T-helper 22 cell (primary cell): ENCODE measurements around the gene ZP2.
"Not testable (repeated sequence)": the region's sequence is repeated elsewhere in the genome, so short reads cannot be mapped to it uniquely, and the experiment has no call there.

Experiments used
- DNase-seq: peaks from one replicate; pipeline ENCODE4 v3.0.0-alpha.2; 2020; ENCODE audit warnings: low read depth

The ZP2 gene

DNA sequence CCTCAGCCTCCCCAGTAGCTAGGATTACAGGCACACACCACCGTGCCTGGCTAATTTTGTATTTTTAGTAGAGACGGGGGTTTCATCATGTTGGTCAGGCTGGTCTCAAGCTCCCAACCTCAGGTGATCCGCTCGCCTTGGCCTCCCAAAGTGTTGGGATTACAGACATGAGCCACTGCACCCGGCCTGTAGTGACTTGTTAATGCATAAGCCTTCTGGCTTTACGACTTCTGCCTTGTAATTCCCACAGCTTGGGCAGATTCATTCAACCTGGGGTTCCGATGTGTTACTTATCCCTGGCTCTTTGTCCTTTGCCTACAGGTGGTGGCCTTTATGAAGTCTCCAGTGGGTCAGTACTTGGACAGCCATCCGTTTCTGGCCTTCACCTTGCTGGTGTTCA is 41.3 kb downstream of the ZP2 start:
- DNase-seq, result not testable (repeated sequence)

GRCh38 chr16:21169249-21169981 is 42.0 kb downstream of the ZP2 start:
- no peak for DNase-seq

DNA sequence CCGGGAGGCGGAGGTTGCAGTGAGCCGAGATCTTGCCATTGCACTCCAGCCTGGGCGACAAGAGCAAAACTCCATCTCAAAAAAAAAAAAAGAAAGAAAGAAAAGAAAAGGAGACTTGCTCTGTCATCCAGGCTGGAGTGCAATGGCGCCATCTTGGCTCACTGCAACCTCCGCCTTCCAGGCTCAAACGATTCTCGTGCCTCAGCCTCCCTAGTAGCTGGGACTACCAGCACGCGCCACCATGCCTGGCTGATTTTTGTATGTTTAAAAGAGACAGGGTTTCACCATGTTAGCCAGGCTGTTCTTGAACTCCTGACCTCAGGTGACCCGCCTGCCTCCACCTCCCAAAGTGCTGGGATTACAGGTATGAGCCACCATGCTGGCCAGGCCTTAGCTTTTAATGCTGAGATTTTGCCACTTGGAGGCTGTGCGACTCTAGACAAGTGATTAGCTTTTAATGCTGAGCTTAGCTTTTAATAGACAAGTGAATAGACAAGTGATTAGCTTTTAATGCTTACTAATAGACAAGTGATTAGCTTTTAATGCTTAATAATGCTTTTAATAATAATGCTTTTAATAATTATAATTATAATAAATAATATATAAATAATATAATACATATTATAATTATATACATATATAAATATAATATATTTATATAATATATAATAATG is 43.3 kb downstream of the ZP2 start:
- no peak for DNase-seq

DNA sequence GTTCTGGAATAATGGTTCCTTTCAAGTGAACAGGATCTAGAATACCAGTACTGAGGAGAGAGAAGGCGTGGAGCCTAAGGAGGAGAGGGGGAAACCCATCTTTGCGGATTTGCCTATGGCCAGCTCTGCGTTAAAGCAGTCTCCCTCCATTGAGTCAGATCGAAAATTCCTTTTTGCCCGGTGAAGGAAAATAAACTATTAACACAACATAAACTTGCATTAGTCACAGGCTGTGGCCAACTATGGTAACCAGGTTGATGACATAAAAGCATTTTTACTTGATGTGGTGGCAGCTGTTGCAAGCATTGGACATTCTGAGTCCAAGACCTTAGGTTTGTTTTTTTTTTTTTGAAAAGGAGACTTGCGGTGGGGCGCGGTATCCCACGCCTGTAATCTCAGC is 44.0 kb downstream of the ZP2 start:
- DNase-seq, result no peak

DNA sequence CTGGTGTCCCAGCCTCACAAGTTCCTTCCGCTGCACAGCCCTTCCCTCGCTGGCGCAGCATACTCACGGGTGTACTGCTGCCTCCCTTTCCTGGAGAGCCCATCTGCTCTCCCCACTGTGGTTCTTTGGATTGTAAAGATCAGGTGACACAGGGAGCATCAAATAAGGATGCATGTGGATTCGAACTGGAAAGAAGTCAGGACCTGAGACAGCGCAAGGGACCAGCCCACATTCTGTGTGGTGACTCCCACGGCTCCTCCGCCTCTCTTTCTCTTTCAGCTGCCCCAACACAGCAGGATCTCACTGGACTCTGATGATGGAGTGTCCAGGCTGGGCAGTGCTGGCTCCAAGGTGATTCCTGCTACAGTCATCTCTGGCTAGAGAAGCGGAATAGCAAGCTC is 44.8 kb downstream of the ZP2 start:
- no peak for DNase-seq

DNA sequence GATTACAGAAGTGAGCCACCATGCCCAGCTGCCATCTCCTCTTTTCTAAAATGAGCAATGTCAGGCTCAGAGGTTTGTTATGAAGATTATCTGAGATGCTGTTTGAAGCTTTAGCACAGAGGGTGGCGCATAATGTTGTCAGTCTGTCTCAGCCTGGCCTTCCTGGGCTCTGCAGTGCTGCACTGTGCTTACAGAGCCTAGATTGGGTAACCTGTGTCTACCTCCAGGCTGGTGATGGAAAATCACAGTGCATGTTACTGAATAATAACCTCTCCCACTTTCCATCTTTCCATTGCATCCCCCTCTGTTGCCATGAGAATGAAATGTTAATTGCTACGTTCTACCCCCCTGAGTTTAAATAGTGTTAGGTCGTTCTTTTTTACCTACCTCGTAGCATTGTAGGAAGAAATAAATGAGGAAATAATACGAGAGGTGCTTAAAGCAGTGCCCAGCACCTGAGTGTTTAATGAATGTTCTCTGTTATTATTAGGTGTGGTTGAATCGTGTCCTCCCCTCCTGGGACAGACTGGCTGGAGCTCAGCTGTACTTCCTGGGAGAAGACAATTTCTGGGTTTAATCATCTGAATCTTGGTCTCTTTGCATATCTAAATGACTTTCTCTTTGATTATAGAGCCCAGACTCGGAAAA is 46.7 kb downstream of the ZP2 start:
- DNase-seq, result no peak

GRCh38 chr16:21163576-21163975 is 47.8 kb downstream of the ZP2 start:
- DNase-seq, result no peak

- DNase-seq, result no peak
Measured at GRCh38 chr16:21162661-21163151, 48.7 kb downstream of the ZP2 start.

GRCh38 chr16:21161211-21161610 is 50.2 kb downstream of the ZP2 start:
- DNase-seq, result no peak

DNA sequence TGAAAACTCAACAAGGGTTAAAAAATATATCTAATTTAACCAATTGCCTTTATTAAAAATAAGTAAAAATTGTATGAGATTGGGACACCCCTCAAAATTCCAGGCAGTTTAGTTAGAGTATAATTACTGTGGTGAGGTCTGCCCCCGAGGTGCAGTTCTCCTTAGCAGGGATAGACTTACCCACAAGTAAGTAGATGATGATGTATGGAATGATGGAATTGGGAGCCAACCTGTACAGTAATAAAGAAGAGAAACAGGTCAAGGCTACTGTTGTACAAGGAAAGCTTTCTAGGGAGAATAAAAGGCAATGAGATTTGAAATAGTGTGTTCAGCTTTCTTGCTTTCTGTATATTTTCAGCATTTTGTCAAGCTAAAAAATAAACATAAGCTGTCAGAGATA is 51.1 kb downstream of the ZP2 start:
- no peak for DNase-seq

- no peak for DNase-seq
Measured at GRCh38 chr16:21159281-21159951, 52.0 kb downstream of the ZP2 start.

GRCh38 chr16:21158208-21159110 is 52.9 kb downstream of the ZP2 start, which contains the start of gene LDAF1:
TSS of gene LDAF1 (plus strand) at chr16:21158674. CDS start at chr16:21161183, 2,509 bp downstream.
- peak; percentile 56 for DNase-seq

DNA sequence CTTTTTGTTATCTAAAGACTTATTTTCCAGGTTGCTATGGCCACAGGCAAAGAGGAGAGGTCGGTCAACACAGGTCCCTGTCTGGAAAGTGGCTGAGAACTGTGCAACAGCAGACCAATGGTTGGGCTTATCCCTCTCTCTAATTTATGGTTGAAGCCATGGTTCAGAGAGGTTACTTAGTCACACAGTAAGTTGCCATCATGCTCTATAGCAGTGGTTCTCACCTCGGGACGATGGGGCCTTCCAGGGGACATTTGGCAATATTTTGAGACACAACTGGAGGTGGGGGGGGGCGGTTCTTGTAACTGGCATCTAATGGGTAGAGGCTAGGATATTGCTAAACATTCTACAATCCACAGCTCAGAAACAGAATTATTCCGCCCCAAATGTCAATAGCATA is 53.7 kb downstream of the ZP2 start:
- DNase-seq, result no peak

DNA sequence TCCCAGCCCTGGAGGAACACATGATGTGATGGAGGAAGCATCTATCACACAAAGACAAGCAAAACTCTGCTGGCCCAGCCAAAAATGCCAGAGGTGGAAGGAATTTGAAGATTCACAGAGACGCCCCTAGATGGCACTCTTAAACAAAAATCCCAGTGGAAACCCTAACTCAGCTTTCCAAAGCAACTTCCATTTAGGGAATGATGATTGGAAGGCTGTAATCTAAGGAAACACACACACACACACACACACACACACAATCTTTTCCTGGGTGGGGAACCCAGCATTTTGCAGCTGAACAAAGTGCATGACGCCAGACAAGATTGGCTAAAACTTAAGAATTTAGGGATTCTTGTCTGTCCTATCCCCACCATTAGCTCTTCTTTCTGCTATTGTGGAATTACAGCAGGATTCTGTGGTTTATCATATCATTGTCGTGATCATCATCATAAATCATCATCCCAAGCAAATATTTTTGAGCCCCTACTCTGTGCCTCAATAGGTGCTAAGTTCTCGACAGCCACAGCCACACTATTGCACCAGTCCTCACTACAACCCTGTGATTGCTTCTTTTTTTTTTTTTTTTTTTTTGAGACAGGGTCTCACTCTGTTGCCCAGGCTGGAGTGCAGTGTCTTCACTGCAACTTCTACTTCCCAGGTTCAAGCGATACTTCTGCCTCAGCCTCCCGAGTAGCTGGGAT is 54.5 kb downstream of the ZP2 start:
- no peak for DNase-seq

GRCh38 chr16:21156011-21156410 is 55.4 kb downstream of the ZP2 start:
- not testable (repeated sequence) for DNase-seq

DNA sequence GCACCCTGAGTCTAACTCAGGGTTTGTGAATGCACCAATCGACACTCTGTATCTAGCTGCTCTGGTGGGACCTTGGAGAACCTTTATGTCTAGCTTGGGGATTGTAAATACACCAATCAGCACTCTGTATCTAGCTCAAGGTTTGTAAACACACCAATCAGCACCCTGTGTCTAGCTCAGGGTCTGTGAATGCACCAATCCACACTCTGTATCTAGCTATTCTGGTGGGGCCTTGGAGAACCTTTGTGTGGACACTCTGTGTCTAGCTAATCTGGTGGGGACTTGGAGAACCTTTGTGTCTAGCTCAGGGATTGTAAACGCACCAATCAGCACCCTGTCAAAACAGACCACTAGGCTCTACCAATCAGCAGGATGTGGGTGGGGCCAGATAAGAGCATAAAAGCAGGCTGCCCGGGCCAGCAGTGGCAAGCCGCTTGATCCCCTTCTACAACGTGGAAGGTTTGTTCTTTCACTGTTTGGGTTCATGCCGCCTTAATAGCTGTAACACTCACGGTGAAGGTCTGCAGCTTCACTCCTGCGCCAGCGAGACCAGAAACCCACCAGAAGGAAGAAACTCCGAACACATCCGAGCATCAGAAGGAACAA is 58.1 kb downstream of the ZP2 start:
- DNase-seq, result not testable (repeated sequence)

DNA sequence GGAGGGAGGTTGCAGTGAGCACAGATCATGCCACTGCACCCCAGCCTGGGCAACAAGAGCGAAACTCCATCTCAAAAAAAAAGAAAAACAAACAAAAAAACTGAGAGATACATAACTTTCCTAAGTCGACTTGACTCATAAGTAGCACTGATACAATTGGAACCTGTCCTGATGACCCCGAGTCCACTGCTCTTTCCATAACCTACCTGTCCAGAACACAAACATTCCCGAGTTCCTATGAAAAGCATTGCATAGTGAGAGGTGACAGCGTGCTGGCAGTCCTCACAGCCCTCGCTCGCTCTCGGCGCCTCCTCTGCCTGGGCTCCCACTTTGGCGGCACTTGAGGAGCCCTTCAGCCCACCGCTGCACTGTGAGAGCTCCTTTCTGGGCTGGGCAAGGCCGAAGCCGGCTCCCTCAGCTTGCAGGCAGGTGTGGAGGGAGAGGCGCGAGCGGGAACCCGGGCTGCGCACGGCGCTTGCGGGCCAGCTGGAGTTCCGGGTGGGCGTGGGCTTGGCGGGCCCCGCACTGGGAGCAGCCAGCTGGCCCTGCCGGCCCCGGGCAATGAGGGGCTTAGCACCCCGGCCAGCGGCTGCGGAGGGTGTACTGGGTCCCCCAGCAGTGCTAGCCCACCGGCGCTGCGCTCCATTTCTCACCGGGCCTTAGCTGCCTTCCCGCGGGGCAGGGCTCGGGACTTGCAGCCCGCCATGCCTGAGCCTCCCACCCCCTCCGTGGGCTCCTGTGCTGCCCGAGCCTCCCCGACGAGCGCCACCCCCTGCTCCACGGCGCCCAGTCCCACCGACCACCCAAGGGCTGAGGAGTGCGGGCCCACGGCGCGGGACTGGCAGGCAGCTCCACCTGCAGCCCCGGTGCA is 59.0 kb downstream of the ZP2 start:
- DNase-seq, result not testable (repeated sequence)

- DNase-seq, result no peak
Measured at GRCh38 chr16:21150375-21151001, 60.9 kb downstream of the ZP2 start, which contains the start of gene DNAH3. TSS of gene DNAH3 (minus strand) at chr16:21150846. CDS start at chr16:21150319, 527 bp downstream.
